H1 (cell line): ENCODE measurements around the gene CEP250. TPM values are rescaled to one million over a fixed set of nuclear protein-coding genes. Genes with fewer than 3 reads are reported as not detected.

Experiments used
- CTCF ChIA-PET: fragments of 300-600 bp; sonication (Branson Sonifier 250); formaldehyde crosslinking; loops from one replicate; lab custom pipeline; 2021; ENCODE audit not compliant: partially characterized antibody; lab: Charles Lee
- POLR2A ChIA-PET: fragments of 300-600 bp; sonication (Branson Sonifier 250); formaldehyde crosslinking; loops from one replicate; lab custom pipeline; 2021; ENCODE audit warnings: inconsistent platforms; ENCODE audit not compliant: partially characterized antibody; lab: Charles Lee
- DNase-seq, 2 experiments: peaks; one replicate each; pipeline versions ENCODE4 v3.0.0 to v3.0.0-alpha.2; 2010 to 2022; ENCODE audit warnings: low spot score in 2 of 2, low read depth in 1 of 2, mixed read lengths in 1 of 2
- FAIRE-seq: peaks from 2 replicates; lab custom pipeline; 2011; peaks lifted over from hg19 to GRCh38; lab: Jason Lieb, UNC
- H2AFZ ChIP-seq: 2 replicates; pipeline ENCODE4 v1.8.1; 2012; ENCODE audit warnings: low read length, inconsistent platforms
- H2AK5ac ChIP-seq: 2 replicates; pipeline ENCODE4 v1.6.1; 2013; ENCODE audit warnings: low read depth, low read length
- H2BK120ac ChIP-seq: replicated peaks from 2 replicates; pipeline ENCODE3; 2013; ENCODE audit warnings: low read depth, low read length, inconsistent platforms
- H2BK12ac ChIP-seq: 2 replicates; pipeline ENCODE4 v1.6.1; 2013; ENCODE audit warnings: low read depth, low read length
- H2BK15ac ChIP-seq: 2 replicates; pipeline ENCODE4 v1.6.1; 2013; ENCODE audit warnings: low read length
- H2BK20ac ChIP-seq: 2 replicates; pipeline ENCODE4 v1.6.1; 2013; ENCODE audit warnings: low read length
- H2BK5ac ChIP-seq: 2 replicates; pipeline ENCODE4 v1.6.1; 2013; ENCODE audit warnings: low read depth, low read length
- H3K14ac ChIP-seq: 2 replicates; pipeline ENCODE4 v1.6.1; 2013; ENCODE audit warnings: inconsistent platforms; ENCODE audit not compliant: insufficient read length
- H3K18ac ChIP-seq: 2 replicates; pipeline ENCODE4 v1.6.1; 2013; ENCODE audit warnings: low read length; ENCODE audit errors: extremely low read depth
- H3K23ac ChIP-seq: 2 replicates; pipeline ENCODE4 v1.6.1; 2013; ENCODE audit warnings: inconsistent platforms; ENCODE audit not compliant: insufficient read length
- H3K23me2 ChIP-seq: 2 replicates; pipeline ENCODE4 v1.6.1; 2013; ENCODE audit warnings: low read depth, low read length
- H3K27ac ChIP-seq: 2 replicates; pipeline ENCODE4 v1.6.1; 2011; ENCODE audit warnings: low read depth, low read length, inconsistent platforms
- H3K27me3 ChIP-seq, 4 experiments: replicated peaks in 1 of 4; 1 replicate in 1 of 4; 2 replicates in 3 of 4; pipeline versions ENCODE4 v1.6.1 to v1.8.1; 2011 to 2013; ENCODE audit warnings: low read length in 3 of 4, mild to moderate bottlenecking in 3 of 4, inconsistent platforms in 2 of 4, mixed read lengths in 2 of 4, moderate library complexity in 1 of 4; ENCODE audit not compliant: control insufficient read depth in 3 of 4, insufficient read depth in 3 of 4; ENCODE audit errors: extremely low read depth in 1 of 4
- H3K36me3 ChIP-seq, 4 experiments: 2 replicates each; pipeline versions ENCODE4 v1.6.1 to v1.8.1; 2011 to 2013; ENCODE audit warnings: mild to moderate bottlenecking in 4 of 4, low read length in 3 of 4, moderate library complexity in 2 of 4, control low read depth in 1 of 4, inconsistent platforms in 1 of 4; ENCODE audit not compliant: insufficient read depth in 4 of 4, control insufficient read depth in 2 of 4
- H3K4ac ChIP-seq: replicated peaks from 2 replicates; pipeline ENCODE3; 2013; ENCODE audit warnings: low read length, low read depth, mixed read lengths, inconsistent platforms; ENCODE audit not compliant: insufficient read length
- H3K4me1 ChIP-seq, 4 experiments: replicated peaks in 1 of 4; 1 replicate in 1 of 4; 2 replicates in 3 of 4; pipeline versions ENCODE4 v1.6.1 to v1.8.1; 2011 to 2013; ENCODE audit warnings: low read length in 3 of 4, inconsistent platforms in 2 of 4, mixed read lengths in 1 of 4; ENCODE audit not compliant: insufficient read depth in 4 of 4, control insufficient read depth in 3 of 4
- H3K4me2 ChIP-seq, 2 experiments: 2 replicates each; pipeline versions ENCODE4 v1.6.1 to v1.8.1; 2011 to 2013; ENCODE audit warnings: low read depth in 2 of 2, low read length in 2 of 2, control low read depth in 1 of 2, inconsistent platforms in 1 of 2, mild to moderate bottlenecking in 1 of 2; ENCODE audit not compliant: insufficient read depth in 1 of 2
- H3K4me3 ChIP-seq, 4 experiments: fragments of 200-600, 300-600 bp in 1 of 4; sonication (generic), shearing (Covaris generic), sonication (Bioruptor Twin) in 1 of 4; 2 replicates each; pipeline versions ENCODE4 v1.5.1 to v1.8.1; 2011 to 2016; ENCODE audit warnings: low read length in 4 of 4, low read depth in 3 of 4, control low read depth in 2 of 4, inconsistent platforms in 2 of 4, mild to moderate bottlenecking in 2 of 4, mixed read lengths in 1 of 4, moderate library complexity in 1 of 4; ENCODE audit not compliant: insufficient read depth in 2 of 4; ENCODE audit errors: extremely low read depth in 1 of 4
- H3K56ac ChIP-seq: replicated peaks from 2 replicates; pipeline ENCODE3; 2013; ENCODE audit warnings: low read depth, mild to moderate bottlenecking, mixed read lengths, low read length, inconsistent platforms; ENCODE audit not compliant: insufficient read length
- H3K79me1 ChIP-seq: 2 replicates; pipeline ENCODE4 v1.6.1; 2013; ENCODE audit warnings: low read depth, low read length, control low read depth
- H3K79me2 ChIP-seq, 2 experiments: 2 replicates each; pipeline versions ENCODE4 v1.6.1 to v1.8.1; 2012 to 2013; ENCODE audit warnings: low read length in 2 of 2, mild to moderate bottlenecking in 2 of 2, inconsistent platforms in 1 of 2; ENCODE audit not compliant: insufficient read depth in 2 of 2, control insufficient read depth in 1 of 2
- H3K9ac ChIP-seq, 4 experiments: replicated peaks in 1 of 4; 1 replicate in 1 of 4; 2 replicates in 3 of 4; pipeline versions ENCODE4 v1.6.1 to v1.8.1; 2011 to 2013; ENCODE audit warnings: low read depth in 3 of 4, low read length in 3 of 4, control low read depth in 2 of 4, mild to moderate bottlenecking in 2 of 4, moderate library complexity in 2 of 4, inconsistent platforms in 1 of 4; ENCODE audit errors: extremely low read depth in 1 of 4
- H3K9me3 ChIP-seq, 2 experiments: 2 replicates each; pipeline versions ENCODE4 v1.6.1 to v1.8.1; 2012 to 2013; ENCODE audit warnings: mild to moderate bottlenecking in 2 of 2, moderate library complexity in 2 of 2, control low read depth in 1 of 2, inconsistent platforms in 1 of 2, low read depth in 1 of 2, low read length in 1 of 2, mixed read lengths in 1 of 2; ENCODE audit not compliant: insufficient read depth in 2 of 2
- H4K20me1 ChIP-seq, 2 experiments: replicated peaks in 1 of 2; 2 replicates each; pipeline versions ENCODE3 to v1.8.1; 2011 to 2013; ENCODE audit warnings: inconsistent platforms in 2 of 2, low read length in 2 of 2, mild to moderate bottlenecking in 1 of 2; ENCODE audit not compliant: insufficient read depth in 2 of 2, control insufficient read depth in 1 of 2
- H4K5ac ChIP-seq: 2 replicates; pipeline ENCODE4 v1.6.1; 2013; ENCODE audit warnings: low read length, low read depth, mixed read lengths, inconsistent platforms; ENCODE audit not compliant: insufficient read length
- H4K8ac ChIP-seq: 2 replicates; pipeline ENCODE4 v1.8.0; 2013; ENCODE audit warnings: mild to moderate bottlenecking, moderate library complexity, low read length, inconsistent platforms; ENCODE audit not compliant: insufficient read depth; ENCODE audit errors: extremely low read depth
- H4K91ac ChIP-seq: replicated peaks from 2 replicates; pipeline ENCODE3; 2013; ENCODE audit warnings: low read length, mixed read lengths, inconsistent platforms; ENCODE audit not compliant: insufficient read length
- PHF8 ChIP-seq: fragments of 200-600 bp; sonication (generic); conservative IDR thresholded peaks from 2 replicates; pipeline ENCODE4 v1.7.1; 2012; ENCODE audit warnings: low read depth, mild to moderate bottlenecking, inconsistent platforms, low read length, moderate library complexity
- SUZ12 ChIP-seq: fragments of 200-600 bp; sonication (generic); IDR thresholded peaks from 2 replicates; pipeline ENCODE4 v1.6.1; 2012; ENCODE audit warnings: mild to moderate bottlenecking, inconsistent platforms, low read length, moderate library complexity, mixed read lengths
- WGBS, 2 experiments: shearing (Covaris generic) in 1 of 2; methylation state at CpG; one replicate each; pipeline versions ENCODE4 v1.1.6 to v1.1.7; 2013 to 2015; ENCODE audit warnings: low lambda C conversion rate in 2 of 2, mixed read lengths in 2 of 2, inconsistent platforms in 1 of 2, low coverage in 1 of 2, missing lambda C conversion rate in 1 of 2; ENCODE audit not compliant: insufficient replicate concordance in 2 of 2, insufficient coverage in 1 of 2, insufficient read length in 1 of 2; ENCODE audit errors: extremely low coverage in 1 of 2, missing lambda C conversion rate in 1 of 2; 5-methylcytosine and 5-hydroxymethylcytosine counted together
- polyA plus RNA-seq, 7 experiments: library from polyadenylated mRNA; depleted of rRNA in 3 of 7; stranded (reverse) in 5 of 7; unstranded in 2 of 7; fragments of >200 nt in 5 of 7; fragments of 200-250 nt in 2 of 7; gene quantifications; 1 replicate in 5 of 7; 2 replicates in 1 of 7; 4 replicates in 1 of 7; pipeline versions ENCODE4 v1.2.1 to v1.2.3, GENCODE V29; 2011 to 2013; ENCODE audit warnings: missing spikeins in 2 of 7, mixed read lengths in 2 of 7
- total RNA-seq: library from RNA; stranded (reverse); fragmentation: NEBNext Ultra II Directional; extraction: Animal tissue kit (Norgen Biotek cat#: 25700); gene quantifications from 2 replicates; pipeline ENCODE4 v1.2.1, GENCODE V29; 2021

Gene CEP250
- total and polyA plus RNA-seq, 2 of the 8 experiments (the other 6 are each of a cell fraction or from before 2014, with no cell fraction given) = 2.6 to 33.7 TPM

- no peak overlapping the region for H3K14ac ChIP-seq
- WGBS, 2 experiments = 60% methylated on average over 1 of the region's 3 CpGs; no CpG with 5 or more reads in 1 of the 2 experiments
- no peaks in the 10 kb centered on the region for H3K4me1 ChIP-seq
- H3K9ac ChIP-seq = no peak overlapping the region
- no peak overlapping the region for H4K91ac ChIP-seq
- no peaks in the 10 kb centered on the region for H3K9me3 ChIP-seq
- FAIRE-seq = no peak
- no peak overlapping the region for H2BK15ac ChIP-seq
- DNase-seq = no peak
- H3K36me3 ChIP-seq = peaks cover 7 to 65% (median 25%) of the 10 kb centered on the region in 4 experiments; a peak in 7 of 8 replicates
- no peak overlapping the region for H3K27ac ChIP-seq
- H2BK20ac ChIP-seq = no peak overlapping the region
- H3K18ac ChIP-seq = no peak overlapping the region
- no peaks in the 10 kb centered on the region for H3K79me2 ChIP-seq
- no peak overlapping the region for H2BK12ac ChIP-seq
- peaks cover 0 to 4% of the 10 kb centered on the region in 2 experiments for H4K20me1 ChIP-seq
- POLR2A ChIA-PET = interaction anchor here (1.0 to 4.1 kb wide), 4 partner anchors 10 to 66 kb away, joined by 4 to 30 read pairs (median 4); partner anchors contain the start of gene ERGIC3
- no peak overlapping the region for H2BK5ac ChIP-seq
- H3K4ac ChIP-seq = no peak overlapping the region
- no peaks in the 10 kb centered on the region for H3K79me1 ChIP-seq
- no peaks in the 10 kb centered on the region for H3K27me3 ChIP-seq
- 0 out of 2 replicates have a peak, but pooled peaks cover 2% of the 10 kb centered on the region for H3K23me2 ChIP-seq
- no peak overlapping the region for H4K5ac ChIP-seq
- H3K4me2 ChIP-seq = no peak overlapping the region
- no peak overlapping the region for H3K4me3 ChIP-seq
- CTCF ChIA-PET = interaction anchor here (0.6 to 2.9 kb wide), 6 partner anchors 8 to 583 kb away, joined by 3 to 7 read pairs (median 3); no protein-coding TSS in a partner anchor
- H3K56ac ChIP-seq = no peak overlapping the region
- H2BK120ac ChIP-seq = no peak overlapping the region
- no peak overlapping the region for H3K23ac ChIP-seq
- no peak overlapping the region for H2AFZ ChIP-seq
- no peak overlapping the region for H2AK5ac ChIP-seq
- H4K8ac ChIP-seq = no peak overlapping the region
- no peak for TF ChIP-seq SUZ12
- TF ChIP-seq PHF8 = no peak
Observed at GRCh38 chr20:35552914-35553313, 97.5 kb downstream of the CEP250 start.
